HL-60 (cell line): Measurements from ENCODE around the gene NR2C2AP.

Experiments
- POLR2AphosphoS5 ChIP-seq: IDR thresholded peaks from 2 replicates; pipeline ENCODE4 v1.6.1; 2012; ENCODE audit warnings: low read depth
- SPI1 ChIP-seq: IDR thresholded peaks from 2 replicates; pipeline ENCODE4 v1.6.1; 2012; ENCODE audit warnings: low read depth, mild to moderate bottlenecking, borderline replicate concordance
- TF ChIP-seq, protein P1 (sequence below): IDR thresholded peaks from one replicate; pipeline ENCODE4 v1.5.1; 2011; ENCODE audit warnings: low read length, control low read depth, inconsistent platforms; ENCODE audit not compliant: insufficient read depth
- TF ChIP-seq, protein P2 (sequence below): IDR thresholded peaks from 2 replicates; pipeline ENCODE4 v1.6.1; 2012; ENCODE audit warnings: low read depth; ENCODE audit not compliant: insufficient replicate concordance

DNA sequence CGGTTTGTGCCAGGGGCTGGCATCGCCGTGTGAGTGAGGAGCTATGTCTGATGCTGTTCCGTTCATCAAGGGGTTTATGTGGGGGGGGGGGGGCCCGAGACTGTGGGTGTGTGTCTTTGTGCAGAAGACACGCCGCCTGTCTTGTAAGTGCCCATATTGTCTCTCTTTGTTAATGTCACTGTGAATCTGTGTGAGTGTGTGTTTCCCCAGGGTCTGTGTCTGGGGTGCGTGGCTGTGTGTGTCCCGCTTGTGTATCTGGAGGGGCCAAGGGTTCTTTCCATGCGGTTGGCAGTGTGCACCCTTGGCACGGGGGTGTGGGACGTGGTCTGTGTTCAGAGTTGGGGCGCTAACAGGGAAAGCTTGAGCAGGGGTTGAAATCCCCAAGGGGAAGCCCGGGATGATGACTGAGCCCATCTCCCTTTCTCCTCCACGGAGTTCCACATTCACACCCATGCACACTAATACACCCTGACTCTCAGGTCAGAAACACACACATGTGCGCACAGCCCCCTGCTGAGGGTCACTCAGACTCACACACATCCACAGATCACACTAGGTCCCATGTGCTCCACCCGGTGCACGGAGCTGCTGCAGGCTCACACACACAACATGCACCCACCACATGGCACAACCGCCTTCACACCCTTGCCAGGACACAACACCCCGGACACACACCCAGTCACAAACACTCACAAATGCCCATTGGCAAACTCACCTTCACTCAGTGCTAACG, 10.4 kb upstream of the NR2C2AP start:
- TF ChIP-seq SPI1 (no peak), POLR2AphosphoS5 (no peak)
- TF ChIP-seq, protein P1, sequence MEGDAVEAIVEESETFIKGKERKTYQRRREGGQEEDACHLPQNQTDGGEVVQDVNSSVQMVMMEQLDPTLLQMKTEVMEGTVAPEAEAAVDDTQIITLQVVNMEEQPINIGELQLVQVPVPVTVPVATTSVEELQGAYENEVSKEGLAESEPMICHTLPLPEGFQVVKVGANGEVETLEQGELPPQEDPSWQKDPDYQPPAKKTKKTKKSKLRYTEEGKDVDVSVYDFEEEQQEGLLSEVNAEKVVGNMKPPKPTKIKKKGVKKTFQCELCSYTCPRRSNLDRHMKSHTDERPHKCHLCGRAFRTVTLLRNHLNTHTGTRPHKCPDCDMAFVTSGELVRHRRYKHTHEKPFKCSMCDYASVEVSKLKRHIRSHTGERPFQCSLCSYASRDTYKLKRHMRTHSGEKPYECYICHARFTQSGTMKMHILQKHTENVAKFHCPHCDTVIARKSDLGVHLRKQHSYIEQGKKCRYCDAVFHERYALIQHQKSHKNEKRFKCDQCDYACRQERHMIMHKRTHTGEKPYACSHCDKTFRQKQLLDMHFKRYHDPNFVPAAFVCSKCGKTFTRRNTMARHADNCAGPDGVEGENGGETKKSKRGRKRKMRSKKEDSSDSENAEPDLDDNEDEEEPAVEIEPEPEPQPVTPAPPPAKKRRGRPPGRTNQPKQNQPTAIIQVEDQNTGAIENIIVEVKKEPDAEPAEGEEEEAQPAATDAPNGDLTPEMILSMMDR = no peak
- TF ChIP-seq, protein P2, sequence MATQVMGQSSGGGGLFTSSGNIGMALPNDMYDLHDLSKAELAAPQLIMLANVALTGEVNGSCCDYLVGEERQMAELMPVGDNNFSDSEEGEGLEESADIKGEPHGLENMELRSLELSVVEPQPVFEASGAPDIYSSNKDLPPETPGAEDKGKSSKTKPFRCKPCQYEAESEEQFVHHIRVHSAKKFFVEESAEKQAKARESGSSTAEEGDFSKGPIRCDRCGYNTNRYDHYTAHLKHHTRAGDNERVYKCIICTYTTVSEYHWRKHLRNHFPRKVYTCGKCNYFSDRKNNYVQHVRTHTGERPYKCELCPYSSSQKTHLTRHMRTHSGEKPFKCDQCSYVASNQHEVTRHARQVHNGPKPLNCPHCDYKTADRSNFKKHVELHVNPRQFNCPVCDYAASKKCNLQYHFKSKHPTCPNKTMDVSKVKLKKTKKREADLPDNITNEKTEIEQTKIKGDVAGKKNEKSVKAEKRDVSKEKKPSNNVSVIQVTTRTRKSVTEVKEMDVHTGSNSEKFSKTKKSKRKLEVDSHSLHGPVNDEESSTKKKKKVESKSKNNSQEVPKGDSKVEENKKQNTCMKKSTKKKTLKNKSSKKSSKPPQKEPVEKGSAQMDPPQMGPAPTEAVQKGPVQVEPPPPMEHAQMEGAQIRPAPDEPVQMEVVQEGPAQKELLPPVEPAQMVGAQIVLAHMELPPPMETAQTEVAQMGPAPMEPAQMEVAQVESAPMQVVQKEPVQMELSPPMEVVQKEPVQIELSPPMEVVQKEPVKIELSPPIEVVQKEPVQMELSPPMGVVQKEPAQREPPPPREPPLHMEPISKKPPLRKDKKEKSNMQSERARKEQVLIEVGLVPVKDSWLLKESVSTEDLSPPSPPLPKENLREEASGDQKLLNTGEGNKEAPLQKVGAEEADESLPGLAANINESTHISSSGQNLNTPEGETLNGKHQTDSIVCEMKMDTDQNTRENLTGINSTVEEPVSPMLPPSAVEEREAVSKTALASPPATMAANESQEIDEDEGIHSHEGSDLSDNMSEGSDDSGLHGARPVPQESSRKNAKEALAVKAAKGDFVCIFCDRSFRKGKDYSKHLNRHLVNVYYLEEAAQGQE = no peak
